RWPE2 (cell line): ENCODE measurements around the gene VPS9D1.

ENCODE experiments used
- ATAC-seq: fragments of 200-7000 bp; cut with Tn5 transposase; 3 replicates; pipeline ENCODE4 v1.9.1; 2021; ENCODE audit warnings: low read depth
- DNase-seq: peaks from one replicate; pipeline ENCODE4 v3.0.0-alpha.2; 2020; ENCODE audit warnings: low spot score
- H3K27ac ChIP-seq: fragments of 450-650 bp; 2 replicates; pipeline ENCODE4 v1.5.1; 2017; ENCODE audit warnings: mild to moderate bottlenecking; ENCODE audit not compliant: poor library complexity, severe bottlenecking
- H3K27me3 ChIP-seq: fragments of 250-450 bp; sonication (Bioruptor Pico); 2 replicates; pipeline ENCODE4 v1.5.1; 2021; ENCODE audit warnings: mild to moderate bottlenecking, moderate library complexity; ENCODE audit not compliant: insufficient read depth, poor library complexity, severe bottlenecking
- H3K36me3 ChIP-seq: fragments of 250-450 bp; sonication (Bioruptor Pico); 2 replicates; pipeline ENCODE4 v1.5.1; 2020; ENCODE audit warnings: low read depth, mild to moderate bottlenecking, moderate library complexity
- H3K4me1 ChIP-seq: fragments of 250-450 bp; sonication (Bioruptor Pico); 2 replicates; pipeline ENCODE4 v1.5.1; 2021; ENCODE audit warnings: mild to moderate bottlenecking, moderate library complexity; ENCODE audit not compliant: insufficient read depth, poor library complexity, severe bottlenecking
- H3K4me3 ChIP-seq: fragments of 250-450 bp; sonication (Bioruptor Pico); 2 replicates; pipeline ENCODE4 v1.5.1; 2021; ENCODE audit warnings: mild to moderate bottlenecking, moderate library complexity; ENCODE audit not compliant: severe bottlenecking
- H3K9me3 ChIP-seq: fragments of 250-450 bp; sonication (Bioruptor Pico); 2 replicates; pipeline ENCODE4 v1.5.1; 2021; ENCODE audit warnings: mild to moderate bottlenecking, moderate library complexity; ENCODE audit not compliant: severe bottlenecking
- TF ChIP-seq, protein P1 (sequence below): fragments of 450-650 bp; IDR thresholded peaks from one replicate; pipeline ENCODE4 v1.5.1; 2017; ENCODE audit warnings: mild to moderate bottlenecking, moderate library complexity; ENCODE audit not compliant: poor library complexity, severe bottlenecking

The VPS9D1 gene

DNA sequence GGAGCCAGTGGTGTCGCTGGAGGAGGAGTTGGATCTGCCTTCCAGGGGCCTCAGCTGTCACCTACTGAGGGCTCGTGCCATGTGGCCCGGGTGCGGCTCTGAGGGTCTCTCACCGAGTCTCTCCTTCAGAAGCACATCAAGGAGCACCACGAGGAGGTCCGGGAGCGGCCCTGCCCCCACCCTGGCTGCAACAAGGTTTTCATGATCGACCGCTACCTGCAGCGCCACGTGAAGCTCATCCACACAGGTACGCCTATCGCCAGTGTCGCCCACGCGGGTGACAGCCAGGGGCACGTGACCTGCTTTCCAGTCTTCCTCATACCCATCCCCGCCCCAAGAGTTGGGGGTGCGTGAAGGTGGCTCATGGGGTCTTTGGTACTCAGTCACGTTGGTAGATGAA, 13.1 kb upstream of the VPS9D1 start:
- ATAC-seq (no peak), DNase-seq (no peak)
- Histone ChIP-seq H3K9me3 (no peaks in the 10 kb centered on the region), H3K27me3 (no peaks in the 10 kb centered on the region), H3K36me3 (peaks cover 95% of the 10 kb centered on the region), H3K4me3 (no peak overlapping the region), H3K27ac (no peak overlapping the region), H3K4me1 (no peaks in the 10 kb centered on the region)
- TF ChIP-seq, protein P1, sequence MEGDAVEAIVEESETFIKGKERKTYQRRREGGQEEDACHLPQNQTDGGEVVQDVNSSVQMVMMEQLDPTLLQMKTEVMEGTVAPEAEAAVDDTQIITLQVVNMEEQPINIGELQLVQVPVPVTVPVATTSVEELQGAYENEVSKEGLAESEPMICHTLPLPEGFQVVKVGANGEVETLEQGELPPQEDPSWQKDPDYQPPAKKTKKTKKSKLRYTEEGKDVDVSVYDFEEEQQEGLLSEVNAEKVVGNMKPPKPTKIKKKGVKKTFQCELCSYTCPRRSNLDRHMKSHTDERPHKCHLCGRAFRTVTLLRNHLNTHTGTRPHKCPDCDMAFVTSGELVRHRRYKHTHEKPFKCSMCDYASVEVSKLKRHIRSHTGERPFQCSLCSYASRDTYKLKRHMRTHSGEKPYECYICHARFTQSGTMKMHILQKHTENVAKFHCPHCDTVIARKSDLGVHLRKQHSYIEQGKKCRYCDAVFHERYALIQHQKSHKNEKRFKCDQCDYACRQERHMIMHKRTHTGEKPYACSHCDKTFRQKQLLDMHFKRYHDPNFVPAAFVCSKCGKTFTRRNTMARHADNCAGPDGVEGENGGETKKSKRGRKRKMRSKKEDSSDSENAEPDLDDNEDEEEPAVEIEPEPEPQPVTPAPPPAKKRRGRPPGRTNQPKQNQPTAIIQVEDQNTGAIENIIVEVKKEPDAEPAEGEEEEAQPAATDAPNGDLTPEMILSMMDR: no peak

DNA sequence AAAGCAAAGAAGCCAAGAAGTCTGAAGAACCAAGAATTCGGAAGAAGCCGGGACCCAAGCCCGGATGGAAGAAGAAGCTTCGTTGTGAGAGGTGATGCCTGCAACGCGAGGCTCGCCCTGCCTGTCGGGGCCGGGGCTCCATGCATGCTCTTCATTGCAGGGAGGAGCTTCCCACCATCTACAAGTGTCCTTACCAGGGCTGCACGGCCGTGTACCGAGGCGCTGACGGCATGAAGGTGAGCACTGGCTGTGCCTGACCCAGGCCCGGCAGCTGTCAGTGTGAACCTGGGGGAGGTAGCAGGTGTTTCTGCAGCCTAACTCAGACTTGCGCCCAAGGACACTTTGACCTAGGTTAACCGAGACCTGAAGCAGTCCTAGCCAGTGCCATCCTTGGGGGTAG, 12.6 kb upstream of the VPS9D1 start:
- no peak overlapping the region for H3K4me3 ChIP-seq
- no peaks in the 10 kb centered on the region for H3K27me3 ChIP-seq
- no peak overlapping the region for H3K27ac ChIP-seq
- no peaks in the 10 kb centered on the region for H3K4me1 ChIP-seq
- DNase-seq: no peak
- no peak for ATAC-seq
- TF ChIP-seq, protein P1: no peak
- peaks cover 96% of the 10 kb centered on the region for H3K36me3 ChIP-seq
- H3K9me3 ChIP-seq: no peaks in the 10 kb centered on the region

DNA sequence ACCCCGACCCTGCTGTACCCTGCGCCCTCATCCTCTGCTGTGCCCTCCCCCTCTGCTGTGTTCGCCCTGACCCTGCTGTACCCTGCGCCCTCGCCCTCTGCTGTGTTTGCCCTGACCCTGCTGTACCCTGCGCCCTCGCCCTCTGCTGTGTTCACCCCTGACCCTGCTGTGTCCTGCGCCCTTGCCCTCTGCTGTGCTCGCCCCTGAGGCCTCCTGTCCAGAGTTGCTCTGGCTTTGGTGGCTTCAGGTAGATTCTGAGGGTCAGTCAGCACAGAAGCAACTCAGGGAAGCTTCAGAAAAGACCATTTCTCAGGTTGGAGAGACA, 12.2 kb upstream of the VPS9D1 start:
- Histone ChIP-seq H3K27ac (no peak overlapping the region), H3K27me3 (no peaks in the 10 kb centered on the region), H3K36me3 (peaks cover 96% of the 10 kb centered on the region), H3K9me3 (no peaks in the 10 kb centered on the region), H3K4me1 (no peaks in the 10 kb centered on the region), H3K4me3 (no peak overlapping the region)
- TF ChIP-seq, protein P1: no peak
- no peak for DNase-seq
- no peak for ATAC-seq

DNA sequence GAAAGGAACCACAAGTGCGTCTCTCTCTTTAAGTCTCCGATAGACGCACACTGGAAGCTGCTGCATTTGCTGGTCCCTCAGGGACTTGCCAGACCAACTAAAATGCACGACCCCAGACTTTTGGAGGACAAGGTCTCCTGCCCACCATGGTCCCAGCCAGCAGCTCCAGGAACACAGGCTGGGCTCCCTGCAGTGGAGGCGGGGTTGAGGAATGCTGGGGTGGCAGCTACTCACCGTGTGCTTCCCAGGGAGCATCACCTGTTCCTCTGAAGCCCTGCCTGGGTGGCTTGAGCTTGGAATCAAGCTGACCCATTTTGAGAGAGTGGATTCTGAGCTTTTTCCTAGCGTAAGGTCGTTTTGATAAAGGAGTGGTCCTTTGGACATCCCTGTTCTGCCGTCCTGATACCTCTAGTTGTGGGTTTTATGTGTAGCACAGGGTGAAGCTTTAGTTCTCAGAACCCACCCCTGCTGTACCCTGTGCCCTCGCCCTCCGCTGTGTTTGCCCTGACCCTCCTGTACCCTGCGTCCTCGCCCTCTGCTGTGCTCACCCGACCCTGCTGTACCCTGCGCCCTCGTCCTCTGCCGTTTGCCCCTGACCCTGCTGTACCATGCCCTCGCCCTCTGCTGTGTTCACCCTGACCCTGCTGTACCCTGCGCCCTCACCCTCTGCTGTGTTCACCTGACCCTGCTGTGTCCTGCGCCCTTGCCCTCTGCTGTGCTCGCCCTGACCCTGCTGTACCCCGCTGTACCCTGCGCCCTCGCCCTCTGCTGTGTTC, 11.6 kb upstream of the VPS9D1 start:
- Histone ChIP-seq H3K36me3 (peaks cover 96% of the 10 kb centered on the region), H3K9me3 (no peaks in the 10 kb centered on the region), H3K27ac (no peak overlapping the region), H3K27me3 (no peaks in the 10 kb centered on the region), H3K4me1 (no peaks in the 10 kb centered on the region), H3K4me3 (no peak overlapping the region)
- TF ChIP-seq, protein P1: no peak
- ATAC-seq (no peak), DNase-seq (no peak)

DNA sequence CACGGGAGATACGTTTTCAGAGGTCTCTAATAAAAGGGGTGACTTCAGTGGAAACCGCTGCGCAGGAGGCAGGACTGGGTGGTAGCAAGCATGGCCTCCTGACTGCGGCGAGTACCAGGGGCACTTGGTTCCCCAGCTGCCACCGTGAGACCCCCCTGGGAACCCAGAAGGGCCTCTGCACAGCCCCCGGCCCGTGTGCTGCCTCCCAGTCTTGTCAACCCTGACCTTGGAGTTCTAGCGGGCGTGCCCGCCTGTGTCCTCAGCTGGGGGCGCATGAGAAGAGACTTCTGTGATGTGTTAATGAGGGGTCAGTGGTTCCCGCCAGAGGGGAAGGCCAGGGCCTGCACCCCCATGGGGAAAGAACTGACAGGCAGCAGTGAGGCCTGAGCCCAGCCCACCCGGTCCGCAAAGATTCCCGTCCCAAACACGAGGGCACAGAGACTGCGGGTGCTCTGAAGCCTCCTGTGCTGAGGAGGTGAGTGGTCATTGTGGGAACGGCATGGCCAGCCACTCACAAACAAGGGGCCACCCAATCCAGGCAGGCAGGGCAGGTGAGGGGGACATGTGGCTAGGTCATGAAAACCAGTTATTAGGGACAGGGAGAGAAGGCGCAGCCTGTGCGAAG, 10.0 kb upstream of the VPS9D1 start:
- Histone ChIP-seq H3K4me1 (no peaks in the 10 kb centered on the region), H3K9me3 (no peaks in the 10 kb centered on the region), H3K36me3 (peaks cover 96% of the 10 kb centered on the region), H3K4me3 (no peak overlapping the region), H3K27me3 (no peaks in the 10 kb centered on the region), H3K27ac (no peak overlapping the region)
- DNase-seq (no peak), ATAC-seq (no peak)
- TF ChIP-seq, protein P1: no peak
